Activated naive CD4-positive, alpha-beta T cell treated with anti-CD3 and anti-CD28 coated beads, Interleukin-2, amount 50 U/mL, for 24 hours (primary cell): ENCODE data around the gene BBIP1.

ENCODE experiments used
- H3K27ac Mint-ChIP-seq: one replicate; pipeline ENCODE4 v1.8.0; 2021; ENCODE audit warnings: mild to moderate bottlenecking, mixed read lengths
- H3K27me3 Mint-ChIP-seq: one replicate; pipeline ENCODE4 v1.8.0; 2021; ENCODE audit warnings: mixed read lengths
- H3K36me3 Mint-ChIP-seq: one replicate; pipeline ENCODE4 v1.8.0; 2021; ENCODE audit warnings: mixed read lengths
- H3K4me1 Mint-ChIP-seq: one replicate; pipeline ENCODE4 v1.8.0; 2021; ENCODE audit warnings: mixed read lengths
- H3K4me3 Mint-ChIP-seq: one replicate; pipeline ENCODE4 v1.8.0; 2021; ENCODE audit warnings: mild to moderate bottlenecking, mixed read lengths
- H3K9me3 Mint-ChIP-seq: one replicate; pipeline ENCODE4 v1.8.0; 2021; ENCODE audit warnings: mixed read lengths

BBIP1 gene, protein sequence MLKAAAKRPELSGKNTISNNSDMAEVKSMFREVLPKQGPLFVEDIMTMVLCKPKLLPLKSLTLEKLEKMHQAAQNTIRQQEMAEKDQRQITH

DNA sequence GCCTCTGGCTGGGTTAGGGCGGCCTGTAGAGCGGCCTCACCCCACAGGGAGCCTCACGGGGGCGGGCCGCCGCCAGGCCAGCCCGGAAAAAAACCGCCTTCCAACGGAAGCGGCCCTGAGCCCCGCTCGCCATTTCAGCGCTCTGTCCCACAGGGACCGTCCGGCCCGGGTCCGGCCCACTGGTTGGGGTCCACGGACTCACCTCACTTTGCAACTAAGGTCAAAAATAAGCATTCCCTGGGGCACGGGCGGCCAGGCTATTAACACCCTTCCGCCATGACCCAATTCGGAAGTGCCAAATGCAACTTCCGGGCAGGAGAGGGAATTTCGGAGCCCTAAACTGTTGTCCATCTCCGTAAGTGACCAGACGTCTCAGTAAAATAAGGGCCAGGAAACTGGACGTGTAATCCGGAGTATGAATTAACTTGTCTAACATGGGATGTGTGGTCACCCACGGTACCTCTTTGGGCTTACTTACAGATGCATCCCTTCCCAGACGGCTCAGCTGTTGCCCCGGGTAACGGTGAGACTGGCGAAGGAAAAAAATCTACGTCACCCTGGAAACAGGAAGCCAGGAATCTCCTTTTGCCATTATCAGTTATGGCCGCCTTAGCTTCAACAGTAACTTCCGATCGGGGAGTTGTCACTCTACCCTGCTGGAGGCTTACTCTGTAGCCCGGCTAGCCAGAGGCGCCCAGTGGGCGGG, at the start of gene BBIP1:
Gene BBIP1, minus strand, starts transcription at position 538 of the 706 bp plus-strand sequence. CDS start 1,023 bp downstream, outside the sequence.
- H3K4me3 Mint-ChIP-seq, result peak within 1 kb of the TSS; percentile 99
- H3K27me3 Mint-ChIP-seq, result no peaks in the 10 kb centered on the region
- H3K27ac Mint-ChIP-seq, result peak within 1 kb of the TSS; percentile 98
- H3K9me3 Mint-ChIP-seq, result no peaks in the 10 kb centered on the region
- peaks cover 67% of the 10 kb centered on the region for H3K4me1 Mint-ChIP-seq
- H3K36me3 Mint-ChIP-seq, result no peaks in the 10 kb centered on the region

DNA sequence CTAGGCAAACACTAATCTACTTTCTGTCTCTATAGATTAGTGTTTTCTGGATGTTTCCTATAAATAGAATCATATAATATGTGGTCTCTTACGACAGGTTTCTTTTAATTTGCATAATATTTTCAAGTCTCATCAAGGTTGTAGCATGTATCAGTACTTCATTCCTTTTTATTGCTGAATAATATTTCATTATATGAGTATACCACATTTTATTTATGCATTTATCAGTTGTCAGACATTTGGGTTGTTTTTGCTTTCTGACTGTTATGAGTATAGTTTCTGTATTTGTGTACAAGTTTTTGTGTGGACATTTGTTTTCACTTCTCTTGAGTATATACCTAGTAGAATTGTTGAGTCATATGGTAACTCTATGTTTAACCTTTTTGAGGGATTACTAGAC, 48.7 kb upstream of the BBIP1 start:
- H3K36me3 Mint-ChIP-seq, result peaks cover 18% of the 10 kb centered on the region
- H3K4me3 Mint-ChIP-seq, result no peak overlapping the region
- H3K27ac Mint-ChIP-seq, result no peak overlapping the region
- H3K9me3 Mint-ChIP-seq, result peaks cover 5% of the 10 kb centered on the region
- peaks cover 82% of the 10 kb centered on the region for H3K4me1 Mint-ChIP-seq
- no peaks in the 10 kb centered on the region for H3K27me3 Mint-ChIP-seq

DNA sequence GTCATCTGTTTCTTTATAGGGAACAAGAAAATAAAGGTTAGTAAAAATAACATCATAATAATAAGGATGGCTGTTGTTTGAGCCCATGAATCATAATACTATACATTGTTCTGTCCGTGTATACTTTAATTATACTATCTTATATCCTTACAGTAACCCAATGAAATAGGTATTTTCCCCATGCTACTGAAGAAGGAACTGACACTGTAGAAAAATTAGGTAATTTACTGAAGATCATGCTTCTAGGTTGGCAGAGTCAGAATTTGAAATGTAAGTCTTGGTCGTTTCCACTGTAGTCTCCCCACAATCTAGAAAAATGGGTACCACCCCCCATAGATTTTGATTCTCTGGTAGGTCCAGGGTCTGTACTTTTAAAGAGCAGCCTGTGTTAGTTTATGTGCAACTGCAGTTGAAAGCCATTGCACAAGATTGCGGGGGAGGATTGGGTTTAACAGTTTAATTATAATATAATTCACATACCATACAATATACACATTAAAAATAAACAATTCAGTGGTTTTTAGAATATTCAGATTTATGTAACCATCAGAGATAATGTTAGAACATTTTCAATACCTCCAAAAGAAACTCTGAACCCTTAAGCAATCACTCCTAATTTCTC, 48.1 kb upstream of the BBIP1 start:
- Mint-ChIP-seq H3K27ac (no peak overlapping the region), H3K4me1 (peaks cover 82% of the 10 kb centered on the region), H3K27me3 (no peaks in the 10 kb centered on the region)

DNA sequence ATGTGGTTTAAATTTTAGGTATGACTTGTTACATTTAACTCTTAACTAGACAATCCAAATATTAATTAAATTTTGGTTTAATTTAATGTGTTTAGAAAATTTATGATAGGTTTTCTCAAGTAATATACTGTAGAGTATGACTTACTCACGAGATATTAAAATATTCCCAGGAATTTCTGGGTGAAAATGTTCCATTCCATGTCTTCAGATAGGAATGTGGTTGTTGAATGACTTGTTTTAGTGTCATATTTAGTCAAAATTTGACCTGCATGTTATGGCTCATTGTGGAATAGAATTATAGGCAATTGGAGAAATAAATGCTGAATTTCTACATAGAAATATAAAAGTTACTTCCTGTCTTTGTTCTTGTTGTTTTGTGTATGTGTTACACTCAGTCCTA, 47.2 kb upstream of the BBIP1 start:
- Mint-ChIP-seq H3K27me3 (no peaks in the 10 kb centered on the region), H3K9me3 (peaks cover 5% of the 10 kb centered on the region), H3K36me3 (peaks cover 21% of the 10 kb centered on the region), H3K4me3 (no peak overlapping the region), H3K27ac (no peak overlapping the region), H3K4me1 (peaks cover 82% of the 10 kb centered on the region)

More for the DNA sequence above, 48.1 kb upstream of the BBIP1 start:
- H3K36me3 Mint-ChIP-seq, result peaks cover 21% of the 10 kb centered on the region
- H3K4me3 Mint-ChIP-seq, result no peak overlapping the region
- H3K9me3 Mint-ChIP-seq, result peaks cover 5% of the 10 kb centered on the region

DNA sequence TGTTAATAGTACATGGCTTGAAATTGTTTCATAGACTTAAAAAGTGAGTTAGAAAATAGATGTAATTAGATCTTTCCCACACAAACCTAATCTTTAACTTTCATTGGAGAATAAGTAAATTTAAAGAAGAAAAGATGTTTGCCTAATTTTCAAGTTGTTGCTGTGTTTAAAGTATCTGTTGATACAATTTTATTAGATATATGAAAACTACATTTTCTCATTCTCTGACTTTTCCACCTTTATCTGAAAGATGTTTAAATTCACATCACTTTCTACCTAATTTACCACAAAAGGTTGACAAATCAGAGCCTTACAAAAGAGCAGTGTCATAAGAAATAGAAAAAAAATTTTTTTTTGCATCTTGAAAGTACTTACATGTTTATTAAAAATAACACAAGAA, 46.2 kb upstream of the BBIP1 start:
- Mint-ChIP-seq H3K4me3 (no peak overlapping the region), H3K36me3 (peaks cover 17% of the 10 kb centered on the region), H3K4me1 (peaks cover 78% of the 10 kb centered on the region)

DNA sequence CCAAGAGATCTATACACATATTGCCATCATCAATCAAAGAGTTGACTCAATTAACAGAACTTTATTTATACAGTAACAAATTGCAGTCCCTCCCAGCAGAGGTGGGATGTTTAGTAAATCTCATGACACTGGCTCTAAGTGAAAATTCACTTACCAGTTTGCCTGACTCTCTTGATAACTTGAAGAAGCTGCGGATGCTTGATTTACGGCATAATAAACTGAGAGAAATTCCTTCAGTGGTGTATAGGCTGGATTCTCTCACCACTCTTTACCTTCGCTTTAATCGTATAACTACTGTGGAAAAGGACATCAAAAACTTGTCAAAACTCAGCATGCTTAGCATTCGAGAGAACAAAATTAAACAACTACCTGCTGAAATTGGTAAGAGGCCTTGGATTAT, 45.7 kb upstream of the BBIP1 start:
- no peaks in the 10 kb centered on the region for H3K27me3 Mint-ChIP-seq
- no peaks in the 10 kb centered on the region for H3K9me3 Mint-ChIP-seq
- H3K27ac Mint-ChIP-seq, result no peak overlapping the region
- peaks cover 13% of the 10 kb centered on the region for H3K36me3 Mint-ChIP-seq
- peaks cover 73% of the 10 kb centered on the region for H3K4me1 Mint-ChIP-seq
- H3K4me3 Mint-ChIP-seq, result no peak overlapping the region

More for the DNA sequence above, 46.2 kb upstream of the BBIP1 start:
- Mint-ChIP-seq H3K27ac (no peak overlapping the region), H3K27me3 (no peaks in the 10 kb centered on the region), H3K9me3 (peaks cover 4% of the 10 kb centered on the region)

DNA sequence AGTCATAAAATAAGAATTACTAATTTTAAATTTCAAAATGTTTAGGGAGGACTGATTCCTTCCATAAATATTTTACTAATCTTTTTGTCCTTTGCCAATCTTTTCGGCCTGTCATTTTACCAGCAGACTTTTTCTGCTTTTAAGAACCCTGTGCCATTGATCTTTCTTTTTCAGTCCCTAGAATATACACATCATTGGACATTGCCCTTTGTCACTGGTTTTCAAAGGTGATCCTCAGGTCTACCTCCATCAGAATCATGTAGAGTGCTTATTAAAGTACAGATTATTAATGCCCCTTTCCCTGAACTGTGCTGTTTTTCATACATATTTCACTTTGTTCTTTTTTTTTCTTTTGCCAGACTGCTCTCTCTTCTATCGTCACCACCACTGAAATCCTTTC, 44.2 kb upstream of the BBIP1 start:
- Mint-ChIP-seq H3K36me3 (peaks cover 14% of the 10 kb centered on the region), H3K27ac (no peak overlapping the region), H3K27me3 (no peaks in the 10 kb centered on the region), H3K4me3 (no peak overlapping the region), H3K4me1 (peaks cover 72% of the 10 kb centered on the region), H3K9me3 (no peaks in the 10 kb centered on the region)

DNA sequence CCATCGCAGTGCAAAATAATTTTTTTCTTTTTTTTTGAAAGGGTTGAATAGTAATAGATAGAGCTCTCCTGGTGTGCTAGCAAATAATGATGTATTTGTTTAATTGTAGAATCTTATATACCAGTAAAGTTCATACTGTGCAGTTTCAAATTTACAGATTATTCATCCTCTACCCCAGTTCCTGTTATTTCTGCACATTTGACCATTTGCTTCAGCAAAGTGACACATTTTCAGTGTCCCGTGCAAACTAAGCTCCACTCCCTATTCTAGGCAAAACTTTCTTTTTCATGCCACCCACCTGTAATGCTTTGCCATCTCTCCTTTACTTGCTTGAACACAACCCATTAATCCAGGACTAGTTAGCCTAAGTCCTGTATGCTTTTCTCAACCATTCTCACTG, 43.5 kb upstream of the BBIP1 start:
- Mint-ChIP-seq H3K4me3 (no peak overlapping the region), H3K27ac (peak overlapping the region; percentile 42), H3K4me1 (peaks cover 73% of the 10 kb centered on the region)

DNA sequence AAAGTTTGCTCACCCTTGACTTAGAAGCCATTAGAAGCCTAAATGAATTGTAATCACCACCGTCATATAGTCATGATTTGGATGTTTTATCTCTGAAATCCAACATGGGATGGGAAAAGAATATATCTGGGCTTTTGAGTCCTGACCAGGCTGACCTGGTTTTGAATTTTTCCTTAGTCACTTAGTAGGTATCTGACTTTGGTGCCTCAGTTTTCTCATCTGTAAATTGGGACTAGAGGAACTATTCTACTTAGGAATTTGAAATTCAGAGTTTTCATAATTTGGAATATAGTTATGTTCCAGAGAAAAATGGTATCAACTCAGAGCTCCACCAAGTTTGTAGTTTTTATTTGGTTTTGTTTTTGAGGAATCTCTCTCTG, 41.3 kb upstream of the BBIP1 start:
- H3K4me3 Mint-ChIP-seq, result no peak overlapping the region
- H3K27ac Mint-ChIP-seq, result no peak overlapping the region
- H3K36me3 Mint-ChIP-seq, result peaks cover 10% of the 10 kb centered on the region
- peaks cover 70% of the 10 kb centered on the region for H3K4me1 Mint-ChIP-seq
- no peaks in the 10 kb centered on the region for H3K27me3 Mint-ChIP-seq
- no peaks in the 10 kb centered on the region for H3K9me3 Mint-ChIP-seq

More for the DNA sequence above, 43.5 kb upstream of the BBIP1 start:
- H3K36me3 Mint-ChIP-seq, result peaks cover 10% of the 10 kb centered on the region
- H3K9me3 Mint-ChIP-seq, result no peaks in the 10 kb centered on the region
- H3K27me3 Mint-ChIP-seq, result no peaks in the 10 kb centered on the region

DNA sequence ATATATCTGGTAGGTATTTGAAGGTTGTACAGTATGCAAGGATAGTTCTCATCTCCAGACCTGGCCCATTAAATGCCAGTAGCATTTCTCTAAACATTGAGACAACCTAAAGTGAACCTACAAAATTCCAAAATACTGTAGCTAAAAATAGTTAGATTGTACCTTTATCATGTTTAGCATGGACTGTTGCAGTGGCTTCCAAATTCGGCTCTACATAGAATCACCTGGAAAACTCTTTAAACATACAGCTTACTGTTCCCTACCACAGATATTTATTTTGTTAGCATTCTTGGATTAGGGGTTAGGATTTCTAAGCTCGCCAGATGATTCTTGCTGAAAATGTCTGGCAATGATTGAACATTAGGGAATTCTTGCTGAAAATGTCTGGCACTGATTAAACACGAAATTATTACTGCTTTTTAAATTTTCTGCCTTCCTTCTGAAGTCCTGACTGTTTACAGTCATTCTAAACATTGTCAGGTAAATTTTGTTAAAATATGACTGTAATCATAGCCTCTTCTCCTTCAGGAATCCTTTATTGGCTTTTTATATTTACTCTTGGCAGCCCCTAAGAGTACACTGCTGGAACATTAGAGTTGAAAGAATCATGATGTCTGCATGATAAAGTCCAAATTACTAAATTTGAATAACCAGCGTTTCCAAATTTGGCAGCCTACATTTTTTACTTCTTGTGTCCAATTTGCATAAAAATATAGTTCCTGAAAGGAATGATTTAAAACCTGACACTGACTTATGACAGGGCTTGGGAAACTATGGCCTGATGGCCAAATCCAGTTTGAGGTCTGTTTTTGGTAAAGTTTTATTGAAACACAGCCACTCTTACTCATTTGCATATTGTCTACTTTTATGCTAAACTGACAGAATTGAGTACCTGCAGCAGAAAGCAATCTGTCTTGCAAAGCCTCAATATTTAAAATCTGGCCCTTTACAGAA, 40.7 kb upstream of the BBIP1 start:
- Mint-ChIP-seq H3K27me3 (no peaks in the 10 kb centered on the region), H3K27ac (no peak overlapping the region), H3K4me3 (no peak overlapping the region), H3K4me1 (peaks cover 70% of the 10 kb centered on the region), H3K9me3 (no peaks in the 10 kb centered on the region), H3K36me3 (peaks cover 14% of the 10 kb centered on the region)

DNA sequence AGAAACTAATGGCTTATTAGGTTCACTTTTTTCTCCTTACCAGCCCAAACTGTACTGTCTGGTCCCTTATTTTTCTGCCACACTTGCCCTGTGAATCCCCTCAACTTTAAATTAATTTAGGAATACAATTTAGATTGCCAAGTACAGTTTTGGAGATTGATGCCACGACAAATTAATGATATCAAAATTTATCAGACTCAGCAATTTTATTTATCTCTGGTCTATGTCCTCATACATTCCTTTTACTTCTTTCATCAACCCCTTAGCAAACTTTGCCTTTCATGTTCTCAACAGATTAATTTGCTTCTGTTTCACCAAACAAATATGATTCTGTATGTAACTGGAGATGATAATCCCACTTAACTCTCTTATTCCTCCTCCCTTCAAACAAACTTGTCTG, 38.6 kb upstream of the BBIP1 start:
- Mint-ChIP-seq H3K4me1 (peaks cover 66% of the 10 kb centered on the region), H3K36me3 (peaks cover 17% of the 10 kb centered on the region), H3K4me3 (no peak overlapping the region), H3K27me3 (no peaks in the 10 kb centered on the region), H3K27ac (no peak overlapping the region), H3K9me3 (no peaks in the 10 kb centered on the region)

DNA sequence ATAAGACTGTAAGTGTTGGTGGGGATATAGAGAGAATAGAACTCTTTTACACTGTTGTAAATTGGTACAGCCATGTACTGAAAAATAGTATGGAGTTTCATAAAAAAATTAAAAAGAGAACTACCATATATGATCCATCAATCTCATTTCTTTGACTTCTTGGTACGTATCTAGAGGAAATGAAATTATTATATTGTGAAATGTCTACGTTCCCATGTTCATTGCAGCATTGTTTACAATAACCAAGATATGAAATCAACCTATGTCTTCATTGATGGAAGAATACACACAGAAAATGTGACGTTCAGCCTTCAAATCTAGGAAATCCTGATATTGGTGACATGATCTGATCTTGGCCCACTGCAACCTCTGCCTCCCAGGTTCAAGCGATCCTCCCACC, 32.4 kb upstream of the BBIP1 start:
- H3K36me3 Mint-ChIP-seq, result peaks cover 37% of the 10 kb centered on the region
- peaks cover 57% of the 10 kb centered on the region for H3K4me1 Mint-ChIP-seq
- H3K4me3 Mint-ChIP-seq, result no peak overlapping the region
- no peaks in the 10 kb centered on the region for H3K27me3 Mint-ChIP-seq
- no peak overlapping the region for H3K27ac Mint-ChIP-seq
- peaks cover 4% of the 10 kb centered on the region for H3K9me3 Mint-ChIP-seq

DNA sequence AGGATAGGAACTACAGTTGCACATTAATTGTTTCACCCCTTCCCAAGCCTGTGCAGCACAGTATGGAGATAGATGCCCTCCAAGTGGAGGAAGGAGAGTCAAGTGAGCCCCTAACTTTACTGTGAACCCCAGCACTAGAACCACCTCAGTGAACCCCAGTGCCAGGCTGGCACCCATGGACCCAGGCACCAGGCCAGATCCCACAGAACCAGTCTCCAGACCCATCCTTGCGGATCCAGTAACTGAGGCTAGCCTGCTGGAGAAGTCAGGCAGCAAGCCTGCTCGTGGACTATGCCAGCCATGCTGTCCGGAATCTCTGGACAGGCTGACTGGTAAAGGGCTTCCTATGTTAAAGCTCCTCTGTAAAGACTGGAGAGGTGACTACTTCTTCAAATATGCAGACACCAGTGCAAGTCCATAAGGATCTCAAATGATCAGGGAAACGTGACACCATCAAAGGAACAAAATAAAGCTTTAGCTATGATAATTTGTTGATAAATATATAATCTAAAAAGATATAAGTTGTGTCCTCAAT, 28.1 kb upstream of the BBIP1 start:
- Mint-ChIP-seq H3K9me3 (peaks cover 14% of the 10 kb centered on the region), H3K4me1 (peaks cover 68% of the 10 kb centered on the region), H3K4me3 (no peak overlapping the region), H3K27me3 (no peaks in the 10 kb centered on the region), H3K27ac (no peak overlapping the region), H3K36me3 (peaks cover 49% of the 10 kb centered on the region)

DNA sequence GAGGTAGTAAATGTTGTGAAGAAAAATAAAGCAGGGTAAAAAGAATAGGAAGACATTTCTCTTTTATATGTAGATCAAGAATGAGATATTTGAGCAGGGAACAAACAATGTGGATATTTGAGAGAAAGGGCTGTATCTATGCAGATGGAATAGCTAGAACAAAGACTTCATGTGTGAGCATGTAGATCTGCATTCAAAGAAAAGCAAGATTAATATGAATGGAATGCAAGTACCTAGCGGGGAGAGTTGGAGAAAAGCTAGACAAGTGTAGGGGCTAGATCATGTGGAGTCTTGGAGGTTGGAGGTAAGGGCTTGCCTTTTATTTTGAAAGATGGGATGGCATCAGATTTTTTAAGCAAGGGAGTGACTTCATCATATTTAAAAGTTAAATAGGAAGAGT, 27.5 kb upstream of the BBIP1 start:
- peaks cover 68% of the 10 kb centered on the region for H3K4me1 Mint-ChIP-seq
- no peak overlapping the region for H3K27ac Mint-ChIP-seq
- no peak overlapping the region for H3K4me3 Mint-ChIP-seq
- H3K27me3 Mint-ChIP-seq, result no peaks in the 10 kb centered on the region
- peaks cover 14% of the 10 kb centered on the region for H3K9me3 Mint-ChIP-seq
- H3K36me3 Mint-ChIP-seq, result peaks cover 48% of the 10 kb centered on the region

DNA sequence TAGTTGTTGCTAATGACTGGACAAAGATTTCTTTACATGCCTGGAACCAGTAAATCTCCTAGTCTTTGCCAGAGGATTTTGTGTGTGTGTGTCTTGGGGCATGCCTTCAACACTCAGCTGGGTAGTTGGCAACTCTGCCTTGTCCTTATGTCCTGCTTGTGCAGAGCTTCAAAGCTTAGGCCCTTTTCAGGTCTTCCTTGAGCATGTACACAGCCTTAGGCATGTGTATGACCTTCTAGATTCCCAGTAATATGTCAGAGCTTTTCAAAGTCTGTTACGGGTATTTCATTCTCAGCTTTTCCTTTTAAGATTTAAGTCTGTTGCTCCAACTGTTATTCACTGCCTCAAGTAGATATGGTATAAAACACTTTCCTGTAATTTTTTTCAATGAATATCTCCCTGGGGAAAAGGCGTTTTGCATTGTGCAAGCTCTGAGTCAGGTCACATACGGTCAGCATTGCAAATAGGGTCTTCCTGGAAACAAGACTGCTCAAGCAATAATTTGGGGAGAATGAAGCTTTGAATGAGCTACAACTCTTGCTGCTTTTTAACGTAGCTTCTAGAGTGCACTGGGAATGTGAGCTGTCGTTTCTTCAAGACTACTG, 25.9 kb upstream of the BBIP1 start:
- H3K36me3 Mint-ChIP-seq, result peaks cover 52% of the 10 kb centered on the region
- no peak overlapping the region for H3K27ac Mint-ChIP-seq
- H3K9me3 Mint-ChIP-seq, result peaks cover 15% of the 10 kb centered on the region
- peaks cover 71% of the 10 kb centered on the region for H3K4me1 Mint-ChIP-seq
- no peaks in the 10 kb centered on the region for H3K27me3 Mint-ChIP-seq
- H3K4me3 Mint-ChIP-seq, result no peak overlapping the region
